Fibroblast of peridontal ligament (primary cell): ENCODE results near the gene CASP3.
"Not testable (repeated sequence)": the region's sequence is repeated elsewhere in the genome, so short reads cannot be mapped to it uniquely, and the experiment has no call there.

Source experiments
- DNase-seq: peaks from one replicate; pipeline ENCODE4 v3.0.0-alpha.2; 2010; ENCODE audit errors: extremely low read depth

The CASP3 gene

GRCh38 chr4:184636144-184636543, 13.1 kb downstream of the CASP3 start:
- DNase-seq: no peak

GRCh38 chr4:184635381-184635780, 13.9 kb downstream of the CASP3 start:
- DNase-seq: no peak

GRCh38 chr4:184632842-184633241, 16.4 kb downstream of the CASP3 start:
- DNase-seq: no peak

GRCh38 chr4:184628103-184628502, 21.1 kb downstream of the CASP3 start:
- peak; percentile 31 for DNase-seq

GRCh38 chr4:184625783-184626596, 23.3 kb downstream of the CASP3 start:
- not testable (repeated sequence) for DNase-seq

- DNase-seq: no peak
These were observed 24.2 kb downstream of the CASP3 start for GRCh38 chr4:184624972-184625554.

GRCh38 chr4:184624504-184624903, 24.7 kb downstream of the CASP3 start:
- DNase-seq: not testable (repeated sequence)

GRCh38 chr4:184621518-184621917, 27.7 kb downstream of the CASP3 start:
- no peak for DNase-seq

- no peak for DNase-seq
These were observed 28.9 kb downstream of the CASP3 start for GRCh38 chr4:184620212-184620867.

GRCh38 chr4:184617600-184618196, 31.5 kb downstream of the CASP3 start:
- DNase-seq: no peak

- DNase-seq: no peak
These were observed 32.4 kb downstream of the CASP3 start for GRCh38 chr4:184616633-184617551.

GRCh38 chr4:184616168-184616567, 33.1 kb downstream of the CASP3 start:
- not testable (repeated sequence) for DNase-seq

GRCh38 chr4:184614509-184614908, 34.7 kb downstream of the CASP3 start:
- no peak for DNase-seq

- no peak for DNase-seq
These were observed 35.8 kb downstream of the CASP3 start for GRCh38 chr4:184613405-184613804.

- DNase-seq: no peak
These were observed 37.2 kb downstream of the CASP3 start for GRCh38 chr4:184612074-184612473.

- DNase-seq: not testable (repeated sequence)
These were observed 41.8 kb downstream of the CASP3 start for GRCh38 chr4:184607429-184607828.

- DNase-seq: not testable (repeated sequence)
These were observed 46.4 kb downstream of the CASP3 start for GRCh38 chr4:184602857-184603256.

GRCh38 chr4:184600982-184601381, 48.3 kb downstream of the CASP3 start:
- not testable (repeated sequence) for DNase-seq

GRCh38 chr4:184599492-184600135, 49.6 kb downstream of the CASP3 start:
- DNase-seq: peak; percentile 69

GRCh38 chr4:184598753-184599491, 50.3 kb downstream of the CASP3 start:
- no peak for DNase-seq
